GM21723 (cell line): ENCODE results near the gene D2HGDH.
"Not testable (repeated sequence)": the region's sequence is repeated elsewhere in the genome, so short reads cannot be mapped to it uniquely, and the experiment has no call there.

Source experiments
- ATAC-seq: cut with Tn5 transposase; IDR thresholded peaks from one replicate; pipeline ENCODE4 v1.9.1; 2021; ENCODE audit warnings: mild to moderate bottlenecking, moderate library complexity; ENCODE audit not compliant: unreplicated experiment

Gene D2HGDH

GRCh38 chr2:241748468-241749256, 14.2 kb downstream of the D2HGDH start:
- no peak for ATAC-seq

GRCh38 chr2:241750076-241750840, 15.8 kb downstream of the D2HGDH start:
- ATAC-seq, result no peak

GRCh38 chr2:241751152-241751551, 16.7 kb downstream of the D2HGDH start:
- no peak for ATAC-seq

GRCh38 chr2:241751776-241752175, 17.3 kb downstream of the D2HGDH start:
- no peak for ATAC-seq

- no peak for ATAC-seq
These were observed 17.8 kb downstream of the D2HGDH start for GRCh38 chr2:241752253-241752652.

GRCh38 chr2:241752689-241753276, 18.4 kb downstream of the D2HGDH start:
- no peak for ATAC-seq

- no peak for ATAC-seq
These were observed 19.1 kb downstream of the D2HGDH start for GRCh38 chr2:241753493-241753892.

GRCh38 chr2:241754042-241754441, 19.6 kb downstream of the D2HGDH start:
- no peak for ATAC-seq

- no peak for ATAC-seq
These were observed 20.7 kb downstream of the D2HGDH start for GRCh38 chr2:241755166-241755565.

GRCh38 chr2:241755777-241756176, 21.3 kb downstream of the D2HGDH start:
- ATAC-seq, result no peak

GRCh38 chr2:241759067-241759807, 24.8 kb downstream of the D2HGDH start:
- ATAC-seq, result no peak

GRCh38 chr2:241759893-241760292, 25.5 kb downstream of the D2HGDH start:
- ATAC-seq, result not testable (repeated sequence)

GRCh38 chr2:241760301-241760771, 25.9 kb downstream of the D2HGDH start:
- ATAC-seq, result no peak

- no peak for ATAC-seq
These were observed 28.0 kb downstream of the D2HGDH start for GRCh38 chr2:241762321-241762932.

- ATAC-seq, result no peak
These were observed 28.5 kb downstream of the D2HGDH start for GRCh38 chr2:241762933-241763369.

- ATAC-seq, result no peak
These were observed 29.3 kb downstream of the D2HGDH start for GRCh38 chr2:241763551-241764274.

GRCh38 chr2:241764275-241765241, 30.1 kb downstream of the D2HGDH start:
- no peak for ATAC-seq

GRCh38 chr2:241767464-241768250, 33.2 kb downstream of the D2HGDH start:
- no peak for ATAC-seq
